D721Med (cell line): ENCODE measurements around the gene GRK3.

Experiments used
- DNase-seq: peaks from one replicate; pipeline ENCODE4 v3.0.0; 2011; ENCODE audit warnings: low spot score; ENCODE audit not compliant: insufficient read length
- FAIRE-seq: peaks from 2 replicates; lab custom pipeline; 2011; peaks lifted over from hg19 to GRCh38; lab: Jason Lieb, UNC
- CTCF ChIP-seq: IDR thresholded peaks from 2 replicates; pipeline ENCODE4 v1.5.1; 2012; ENCODE audit warnings: mild to moderate bottlenecking, control low read depth; ENCODE audit not compliant: insufficient read depth; ENCODE audit errors: missing control alignments

GRK3 gene

DNA sequence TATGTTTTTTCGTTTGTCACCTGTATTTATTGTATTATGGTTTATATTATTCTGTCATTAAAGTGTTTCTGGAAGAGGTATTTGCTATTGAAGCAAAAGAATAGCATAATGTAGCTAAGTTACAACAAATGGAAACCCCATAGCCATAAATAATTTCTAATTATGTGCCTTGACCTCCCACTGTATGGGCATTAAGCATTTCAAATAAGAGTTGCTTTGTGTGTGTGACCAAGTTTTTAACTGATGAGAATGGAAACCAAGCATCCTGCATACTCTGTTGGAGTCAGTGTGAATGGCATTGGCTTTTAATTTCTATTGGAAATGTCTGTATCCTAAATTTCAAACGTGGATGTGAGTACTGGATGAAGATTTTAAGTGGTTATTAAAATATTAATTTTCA lies 115.6 kb downstream of the GRK3 start:
- TF ChIP-seq CTCF: no peak
- no peak for FAIRE-seq
- no peak for DNase-seq

DNA sequence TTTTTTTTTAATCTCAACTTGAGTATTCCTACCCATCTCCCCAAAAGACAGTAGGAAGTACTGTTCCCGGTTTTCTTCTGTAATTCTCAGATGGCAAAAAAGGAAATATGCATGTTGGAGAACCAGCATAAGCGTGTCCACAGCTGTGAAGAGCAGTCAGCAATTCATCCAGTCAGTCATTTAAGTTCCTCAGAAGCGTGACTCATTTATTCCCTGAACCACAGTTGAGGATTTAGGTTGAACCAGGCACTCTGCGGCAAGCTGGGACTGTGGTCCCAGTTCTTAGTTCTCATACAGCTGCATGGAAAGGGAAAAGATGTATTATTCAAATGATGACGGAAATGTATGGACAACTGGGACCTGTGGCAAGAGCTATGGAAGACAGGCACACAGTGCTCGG lies 116.5 kb downstream of the GRK3 start:
- FAIRE-seq: no peak
- no peak for DNase-seq
- TF ChIP-seq CTCF: no peak

DNA sequence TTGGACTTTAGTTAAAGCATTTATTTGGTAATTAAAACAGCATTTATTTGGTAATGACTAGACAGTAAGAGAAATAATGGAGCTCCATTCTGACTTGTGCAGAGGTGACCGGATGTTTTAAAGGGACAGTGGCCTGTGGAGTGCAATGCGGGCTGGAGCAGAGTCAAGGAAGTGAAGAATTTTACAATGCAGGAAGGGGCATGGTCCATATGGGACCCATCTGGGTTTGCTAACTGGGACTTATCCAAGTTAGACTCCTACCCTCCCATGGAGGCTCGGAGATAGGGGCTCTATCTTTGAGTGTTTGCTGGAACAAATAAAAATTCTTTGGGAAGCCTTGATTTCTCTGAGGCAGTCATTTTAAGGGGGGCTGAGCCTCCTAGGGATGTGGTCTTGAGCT lies 117.6 kb downstream of the GRK3 start:
- no peak for FAIRE-seq

GRCh38 chr22:25688627-25689026 lies 124.2 kb downstream of the GRK3 start:
- FAIRE-seq (no peak), DNase-seq (no peak)
- no peak for TF ChIP-seq CTCF

More for the DNA sequence above, 117.6 kb downstream of the GRK3 start:
- no peak for TF ChIP-seq CTCF
- no peak for DNase-seq

GRCh38 chr22:25689631-25690030 lies 125.2 kb downstream of the GRK3 start:
- no peak for TF ChIP-seq CTCF
- no peak for FAIRE-seq
- DNase-seq: no peak

GRCh38 chr22:25690798-25691197 lies 126.3 kb downstream of the GRK3 start:
- DNase-seq (no peak), FAIRE-seq (no peak)
- TF ChIP-seq CTCF: no peak

- TF ChIP-seq CTCF: no peak
- FAIRE-seq (no peak), DNase-seq (no peak)
Observed at GRCh38 chr22:25692397-25693267, 128.2 kb downstream of the GRK3 start.
